ENCODE data around the gene NACC2. TPM values are rescaled to one million over a fixed set of nuclear protein-coding genes. Genes with fewer than 3 reads are reported as not detected.
A peak's percentile ranks its signal among the peaks of the same experiment; 100 is the strongest.

The NACC2 gene
- total and polyA plus RNA-seq, 2 experiments from 2014 or later, result 3.8 to 20.8 TPM

DNA sequence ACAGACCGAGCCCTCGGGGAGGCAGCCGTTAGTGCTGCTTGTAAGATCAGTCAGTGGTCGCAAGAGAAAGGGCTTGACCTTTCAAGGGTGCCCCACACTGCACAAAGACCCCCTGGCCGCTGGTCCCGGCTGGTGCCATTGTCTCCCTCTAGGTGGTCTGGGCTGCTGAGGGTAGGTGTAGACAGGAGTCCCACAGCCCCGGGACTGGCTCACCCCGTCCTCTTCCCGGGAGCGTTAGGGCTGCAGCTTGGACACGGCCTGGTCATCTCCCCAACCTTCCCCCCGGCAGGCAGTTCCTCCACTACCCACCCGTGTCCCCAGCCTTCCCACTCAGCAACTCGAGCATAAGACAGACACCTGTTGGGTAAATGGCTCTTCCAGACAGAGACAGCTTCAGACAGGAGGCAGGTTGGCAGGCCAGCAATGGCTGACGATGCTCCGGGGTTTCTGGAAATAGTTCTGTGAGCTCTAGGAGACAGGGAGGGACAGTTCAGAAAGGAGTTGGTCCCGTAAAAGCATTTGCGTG is 38.9 kb upstream of the NACC2 start:
- H3K36me3 Mint-ChIP-seq (ENCODE audit: low read depth), result no peaks in the 10 kb centered on the region
- peak overlapping the region; percentile 98; the same call in 1 of the 2 replicates for H2AFZ ChIP-seq
- peaks cover 26% of the 10 kb centered on the region for H3K27me3 ChIP-seq (ENCODE audit: insufficient read depth)

DNA sequence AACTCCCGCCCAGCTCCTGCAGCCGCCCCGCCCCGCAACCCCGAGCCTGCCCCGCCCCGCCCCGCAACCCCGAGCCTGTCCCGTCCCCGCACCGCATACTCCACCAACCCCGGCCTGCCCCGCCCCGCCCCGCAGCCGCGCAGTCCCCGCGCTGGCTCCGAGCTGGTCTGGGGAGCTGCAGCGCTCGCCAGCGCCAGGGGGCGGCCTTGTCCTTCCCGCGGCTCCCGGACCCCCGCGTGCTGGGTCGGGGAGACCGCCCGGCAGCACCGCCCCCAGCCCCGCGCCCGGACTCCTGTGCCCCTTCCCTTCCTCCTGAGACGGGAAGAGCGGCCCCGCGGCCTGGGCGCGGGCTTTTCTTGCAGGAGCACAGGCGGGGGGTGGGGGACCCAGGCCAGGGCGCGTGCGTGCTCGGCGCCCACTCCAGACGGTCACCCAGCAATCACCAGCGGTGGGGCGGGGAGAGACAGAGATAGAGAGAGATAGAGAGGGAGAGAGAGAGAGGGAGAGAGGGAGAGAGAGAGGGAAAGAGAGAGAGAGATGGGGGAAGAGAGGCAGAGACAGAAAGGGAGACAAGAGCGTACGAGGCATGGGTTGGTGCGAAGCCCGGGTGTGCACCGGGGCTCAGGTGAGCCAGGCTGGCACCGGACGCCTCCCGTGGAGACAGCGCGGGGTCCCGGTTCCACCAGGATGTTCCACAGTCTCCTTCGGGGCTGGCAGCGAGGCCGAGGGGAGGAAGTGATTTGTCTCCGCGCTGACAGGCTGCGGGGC is 38.3 kb upstream of the NACC2 start:
- H3K4me3 Mint-ChIP-seq, result peak overlapping the region; percentile 64
- Histone ChIP-seq H3K4me2 (peak overlapping the region; percentile 90), H3F3A (replicated peaks; ENCODE audit: low read depth) (no peaks in the 10 kb centered on the region), H4K20me1 (replicated peaks; ENCODE audit: insufficient read depth) (no peaks in the 10 kb centered on the region), H3K27ac (ENCODE audit: low read depth) (no peak overlapping the region), H3K4me1 (ENCODE audit: insufficient read depth) (peaks cover 6% of the 10 kb centered on the region; the same call in 1 of the 2 replicates), H3K36me3 (ENCODE audit: insufficient read depth) (no peaks in the 10 kb centered on the region), H3K79me2 (replicated peaks; ENCODE audit: insufficient read depth) (no peaks in the 10 kb centered on the region), H3K9me2 (ENCODE audit: insufficient read depth) (no peaks in the 10 kb centered on the region), H2AFZ (peak overlapping the region; percentile 98), H3K27me3 (ENCODE audit: insufficient read depth) (peaks cover 26% of the 10 kb centered on the region), H3K4me3 (peak overlapping the region; percentile 66)
- ATAC-seq (peak; percentile 84), DNase-seq (ENCODE audit: low spot score) (peak; percentile 87)
- H3K4me1 Mint-ChIP-seq, result peaks cover 19% of the 10 kb centered on the region
- TF ChIP-seq EZH2 (IDR thresholded peaks at IDR 0.05; ENCODE audit: low read depth, unreplicated experiment), result no peak
- TF ChIP-seq, protein P1, sequence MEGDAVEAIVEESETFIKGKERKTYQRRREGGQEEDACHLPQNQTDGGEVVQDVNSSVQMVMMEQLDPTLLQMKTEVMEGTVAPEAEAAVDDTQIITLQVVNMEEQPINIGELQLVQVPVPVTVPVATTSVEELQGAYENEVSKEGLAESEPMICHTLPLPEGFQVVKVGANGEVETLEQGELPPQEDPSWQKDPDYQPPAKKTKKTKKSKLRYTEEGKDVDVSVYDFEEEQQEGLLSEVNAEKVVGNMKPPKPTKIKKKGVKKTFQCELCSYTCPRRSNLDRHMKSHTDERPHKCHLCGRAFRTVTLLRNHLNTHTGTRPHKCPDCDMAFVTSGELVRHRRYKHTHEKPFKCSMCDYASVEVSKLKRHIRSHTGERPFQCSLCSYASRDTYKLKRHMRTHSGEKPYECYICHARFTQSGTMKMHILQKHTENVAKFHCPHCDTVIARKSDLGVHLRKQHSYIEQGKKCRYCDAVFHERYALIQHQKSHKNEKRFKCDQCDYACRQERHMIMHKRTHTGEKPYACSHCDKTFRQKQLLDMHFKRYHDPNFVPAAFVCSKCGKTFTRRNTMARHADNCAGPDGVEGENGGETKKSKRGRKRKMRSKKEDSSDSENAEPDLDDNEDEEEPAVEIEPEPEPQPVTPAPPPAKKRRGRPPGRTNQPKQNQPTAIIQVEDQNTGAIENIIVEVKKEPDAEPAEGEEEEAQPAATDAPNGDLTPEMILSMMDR (conservative IDR thresholded peaks at IDR 0.05; ENCODE audit: low read depth in 2 of 2), result peak; percentile 44 to 59
- TF ChIP-seq, protein P2, sequence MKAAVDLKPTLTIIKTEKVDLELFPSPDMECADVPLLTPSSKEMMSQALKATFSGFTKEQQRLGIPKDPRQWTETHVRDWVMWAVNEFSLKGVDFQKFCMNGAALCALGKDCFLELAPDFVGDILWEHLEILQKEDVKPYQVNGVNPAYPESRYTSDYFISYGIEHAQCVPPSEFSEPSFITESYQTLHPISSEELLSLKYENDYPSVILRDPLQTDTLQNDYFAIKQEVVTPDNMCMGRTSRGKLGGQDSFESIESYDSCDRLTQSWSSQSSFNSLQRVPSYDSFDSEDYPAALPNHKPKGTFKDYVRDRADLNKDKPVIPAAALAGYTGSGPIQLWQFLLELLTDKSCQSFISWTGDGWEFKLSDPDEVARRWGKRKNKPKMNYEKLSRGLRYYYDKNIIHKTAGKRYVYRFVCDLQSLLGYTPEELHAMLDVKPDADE (IDR thresholded peaks at IDR 0.05), result no peak
- no peaks in the 10 kb centered on the region for H3K36me3 Mint-ChIP-seq (ENCODE audit: low read depth)
- no peak overlapping the region for H3K27ac Mint-ChIP-seq
- H3K27me3 Mint-ChIP-seq (ENCODE audit: insufficient read depth, low read depth, poor library complexity), result peaks cover 27% of the 10 kb centered on the region
- H3K9me3 Mint-ChIP-seq, result no peaks in the 10 kb centered on the region

More for the DNA sequence above, 38.9 kb upstream of the NACC2 start:
- H3K9me2 ChIP-seq (ENCODE audit: insufficient read depth), result no peaks in the 10 kb centered on the region
- H3K27ac ChIP-seq (ENCODE audit: low read depth), result no peak overlapping the region
- H3K79me2 ChIP-seq (replicated peaks; ENCODE audit: insufficient read depth), result no peaks in the 10 kb centered on the region
- no peaks in the 10 kb centered on the region for H3F3A ChIP-seq (replicated peaks; ENCODE audit: low read depth)
- H3K27me3 Mint-ChIP-seq (ENCODE audit: insufficient read depth, low read depth, poor library complexity), result peaks cover 27% of the 10 kb centered on the region
- H3K9me3 Mint-ChIP-seq, result no peaks in the 10 kb centered on the region
- no peak overlapping the region for H3K27ac Mint-ChIP-seq
- ATAC-seq (no peak), DNase-seq (ENCODE audit: low spot score) (no peak)
- H3K4me2 ChIP-seq, result peak overlapping the region; percentile 90
- H3K4me3 Mint-ChIP-seq, result peak overlapping the region; percentile 64
- H3K4me1 ChIP-seq (ENCODE audit: insufficient read depth), result peaks cover 9% of the 10 kb centered on the region; the same call in 1 of the 2 replicates
- H3K4me3 ChIP-seq, result peak overlapping the region; percentile 66
- H4K20me1 ChIP-seq (replicated peaks; ENCODE audit: insufficient read depth), result no peaks in the 10 kb centered on the region
- TF ChIP-seq JUNB (IDR thresholded peaks at IDR 0.05; ENCODE audit: unreplicated experiment) (no peak), CREB1 (CRISPR knock-in tag; IDR thresholded peaks at IDR 0.05; ENCODE audit: low read depth) (no peak), POLR2AphosphoS5 (IDR thresholded peaks at IDR 0.05; ENCODE audit: low read depth) (no peak), EZH2 (IDR thresholded peaks at IDR 0.05; ENCODE audit: low read depth, unreplicated experiment) (no peak)
- TF ChIP-seq, protein P2 (IDR thresholded peaks at IDR 0.05), result no peak
- TF ChIP-seq, protein P1 (conservative IDR thresholded peaks at IDR 0.05; ENCODE audit: low read depth in 2 of 2), result no peak
- H3K36me3 ChIP-seq (ENCODE audit: insufficient read depth), result no peaks in the 10 kb centered on the region
- H3K4me1 Mint-ChIP-seq, result peaks cover 24% of the 10 kb centered on the region
